Activated CD4-positive, alpha-beta T cell treated with anti-CD3 and anti-CD28 coated beads, Interleukin-2, amount 50 U/mL, for 16 hours (primary cell): ENCODE results near the gene FAM78B.

Experiments
- DNase-seq: peaks from one replicate; pipeline ENCODE4 v3.0.0-alpha.2; 2020

Gene FAM78B

DNA sequence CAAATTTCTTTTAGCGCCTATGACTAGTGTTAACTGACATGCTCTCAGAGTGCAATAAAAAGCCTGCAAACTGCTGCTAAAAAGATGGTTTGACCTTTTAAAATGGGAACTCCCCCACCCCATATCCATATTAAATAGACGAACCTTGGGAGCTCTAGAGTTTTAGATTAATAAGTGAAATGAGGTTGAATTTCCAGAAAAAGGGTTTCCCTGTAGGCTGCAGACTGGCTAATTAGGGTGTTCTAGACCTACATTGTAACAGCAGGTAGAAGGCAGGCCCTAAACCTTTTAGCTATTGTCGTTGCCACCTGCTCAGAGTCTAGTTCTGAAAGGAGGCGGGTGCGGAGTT lies 2.2 kb downstream of the FAM78B start:
- no peak for DNase-seq

DNA sequence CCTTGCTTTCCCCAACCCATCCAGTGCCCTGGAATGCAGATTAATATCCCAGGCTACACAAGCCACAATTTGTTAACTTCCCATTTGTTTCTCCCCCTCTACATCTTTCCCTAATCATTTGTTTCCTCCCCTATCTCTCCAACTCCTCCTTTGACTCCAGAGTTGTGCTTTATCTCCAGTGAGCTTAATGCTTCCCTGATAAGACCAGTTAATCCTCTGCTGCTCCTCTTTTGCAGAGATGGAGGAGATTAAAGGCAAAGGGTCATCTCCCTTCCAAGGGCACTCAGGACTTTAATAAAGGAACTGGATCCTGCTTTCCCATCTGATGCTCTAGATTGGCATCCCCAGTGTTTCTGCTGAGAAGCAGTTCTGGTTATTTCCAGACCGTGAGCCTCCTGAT lies 7.1 kb downstream of the FAM78B start:
- DNase-seq = no peak

DNA sequence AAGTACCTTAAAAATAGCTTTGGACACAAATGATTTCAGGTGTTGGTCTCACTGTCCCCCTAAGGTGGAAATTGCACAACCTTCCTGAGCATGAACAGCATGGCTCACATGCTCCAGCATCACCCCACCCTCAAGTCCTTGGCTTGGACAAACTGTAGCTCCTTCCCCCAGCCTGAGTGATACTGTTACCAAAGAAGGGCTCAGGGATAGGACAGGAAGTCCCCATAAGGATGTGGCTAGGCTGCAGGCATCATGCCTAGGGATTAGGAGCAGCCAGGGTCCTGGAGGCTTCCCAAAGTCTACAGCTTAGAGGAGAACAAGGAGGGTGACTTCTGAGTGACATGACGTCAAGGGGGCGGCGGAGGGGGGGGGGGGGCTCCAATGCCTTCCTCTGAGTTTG lies 10.1 kb downstream of the FAM78B start:
- no peak for DNase-seq

DNA sequence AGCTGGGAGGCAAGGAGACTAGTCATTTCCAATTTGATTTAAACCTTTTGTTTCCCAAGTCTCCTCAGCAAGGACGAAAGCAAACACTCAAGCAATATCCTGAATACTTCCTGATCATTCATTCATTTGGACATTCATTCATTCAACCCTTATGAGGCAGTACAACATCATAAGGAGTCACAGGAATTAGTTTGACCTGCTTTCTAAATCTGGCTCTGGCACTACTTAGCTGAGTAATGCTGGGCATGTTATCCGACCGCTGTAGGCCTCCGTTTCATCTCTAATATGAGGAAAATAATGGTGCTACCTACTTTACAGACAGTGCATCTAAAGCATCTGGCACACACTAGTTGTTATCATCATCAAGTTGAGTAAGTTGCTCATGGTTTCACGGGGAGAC lies 11.7 kb downstream of the FAM78B start:
- no peak for DNase-seq

- no peak for DNase-seq
These were observed 13.1 kb downstream of the FAM78B start for GRCh38 chr1:166153525-166154314.

DNA sequence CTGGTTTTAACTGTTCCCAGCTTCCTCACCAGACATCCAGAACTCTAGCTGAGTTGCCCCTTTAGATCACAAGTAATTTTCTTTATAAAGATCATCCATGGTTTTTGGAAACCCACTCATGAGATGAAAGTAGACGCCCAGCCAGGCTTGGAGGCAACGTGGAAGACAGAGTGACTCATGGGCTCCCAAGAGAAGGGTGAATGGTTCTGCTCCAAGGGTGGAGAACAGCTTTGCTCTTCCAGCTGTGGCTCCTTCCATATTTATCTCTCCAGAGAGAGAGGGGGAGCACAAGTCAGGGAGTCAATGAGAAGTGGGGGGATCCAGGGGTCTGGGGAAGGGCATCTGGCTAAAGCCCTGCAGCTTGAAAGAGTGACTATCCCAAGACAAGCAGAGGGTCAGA lies 13.8 kb downstream of the FAM78B start:
- DNase-seq = no peak

- no peak for DNase-seq
These were observed 15.0 kb downstream of the FAM78B start for GRCh38 chr1:166151804-166152203.

DNA sequence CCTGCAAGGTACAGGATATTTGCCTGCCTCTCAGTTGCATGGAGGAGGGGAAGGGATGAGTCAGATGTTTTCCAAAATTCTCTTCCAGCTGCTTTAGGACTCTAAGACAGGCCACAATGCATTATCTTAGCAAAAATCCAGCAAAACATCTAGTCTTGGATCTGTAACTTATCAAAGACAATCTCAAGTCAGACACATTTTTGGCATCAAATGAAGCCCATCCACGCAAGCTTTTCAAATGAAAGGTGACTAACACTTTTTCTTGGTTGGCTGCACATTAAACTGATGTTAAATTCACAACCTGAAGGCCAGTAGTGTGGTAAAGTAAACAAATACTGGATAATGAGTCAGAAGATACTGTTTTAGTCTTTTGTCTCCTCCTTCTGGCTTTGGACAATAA lies 21.3 kb downstream of the FAM78B start:
- no peak for DNase-seq

GRCh38 chr1:166141969-166142368 lies 24.8 kb downstream of the FAM78B start:
- no peak for DNase-seq

DNA sequence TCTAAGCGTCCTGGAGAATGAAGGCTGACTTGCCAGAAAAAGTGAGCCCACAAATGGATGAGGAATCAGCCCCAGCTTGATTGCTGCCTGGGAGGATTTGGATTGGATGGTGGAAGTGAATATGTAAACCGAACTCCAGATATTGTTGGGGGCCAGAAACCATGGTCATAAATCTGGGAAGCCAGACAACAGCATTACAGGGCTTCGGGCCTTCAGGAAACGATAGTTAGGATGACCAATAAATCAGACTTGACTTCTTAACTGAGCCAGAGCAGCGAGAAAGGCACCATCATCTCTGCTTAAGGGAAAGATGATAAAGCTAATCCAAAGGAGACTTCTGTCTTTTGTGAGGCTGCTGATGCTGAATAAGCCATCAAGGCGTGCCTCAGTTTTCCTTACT lies 26.6 kb downstream of the FAM78B start:
- no peak for DNase-seq

DNA sequence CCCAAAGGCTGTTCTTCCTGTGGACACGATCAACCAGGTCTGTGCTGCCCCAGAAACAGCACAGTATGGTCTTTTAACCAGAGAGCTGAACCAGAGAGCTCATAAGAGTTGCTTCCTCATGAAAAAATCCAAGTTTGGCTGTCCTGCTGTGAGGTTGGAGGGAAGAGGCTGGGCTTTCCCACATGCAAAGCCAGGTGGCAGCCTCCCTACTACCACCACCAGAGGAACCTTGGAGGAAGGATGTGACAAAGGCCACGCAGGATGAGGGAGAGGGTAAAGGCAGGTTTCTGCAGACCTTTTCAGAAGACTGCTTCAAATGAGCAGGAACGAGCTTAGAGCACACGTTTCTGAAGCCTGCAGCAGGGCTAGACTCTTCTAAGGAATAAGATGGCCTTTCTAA lies 27.1 kb downstream of the FAM78B start:
- no peak for DNase-seq

DNA sequence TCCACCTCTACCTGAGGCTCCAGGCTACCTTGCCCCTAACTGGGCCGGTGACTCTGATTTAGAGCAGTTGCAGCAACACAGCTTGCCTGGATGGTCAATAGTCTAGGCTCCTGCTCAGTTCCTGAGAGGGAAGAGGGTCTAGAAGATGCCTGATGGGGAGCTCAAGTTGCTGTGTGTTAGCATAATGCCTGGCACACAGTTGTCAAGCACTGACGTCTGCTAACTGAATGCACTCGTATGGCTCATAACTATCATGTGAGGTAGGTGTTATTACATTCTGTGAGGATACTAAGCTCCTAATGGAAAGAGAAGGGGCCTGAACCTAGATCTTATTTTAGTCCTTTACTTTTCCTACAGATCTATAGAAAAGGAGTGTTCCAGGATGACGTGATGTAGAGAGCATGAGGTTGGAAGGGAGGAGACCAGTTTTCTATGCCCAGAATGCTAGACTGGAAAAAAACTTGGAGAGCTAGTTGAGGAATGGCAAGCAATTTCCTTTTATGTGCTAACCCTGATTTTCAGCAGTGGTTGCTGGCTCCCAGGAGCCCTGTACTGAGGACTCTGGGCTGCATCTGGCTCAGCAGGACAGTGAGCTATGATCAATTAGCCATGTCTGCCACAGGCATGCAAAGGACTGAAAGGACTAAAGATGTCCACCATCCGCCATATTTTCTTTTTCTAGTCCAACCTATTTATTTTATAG lies 30.0 kb downstream of the FAM78B start:
- DNase-seq = no peak

GRCh38 chr1:166136222-166136621 lies 30.6 kb downstream of the FAM78B start:
- DNase-seq = no peak

DNA sequence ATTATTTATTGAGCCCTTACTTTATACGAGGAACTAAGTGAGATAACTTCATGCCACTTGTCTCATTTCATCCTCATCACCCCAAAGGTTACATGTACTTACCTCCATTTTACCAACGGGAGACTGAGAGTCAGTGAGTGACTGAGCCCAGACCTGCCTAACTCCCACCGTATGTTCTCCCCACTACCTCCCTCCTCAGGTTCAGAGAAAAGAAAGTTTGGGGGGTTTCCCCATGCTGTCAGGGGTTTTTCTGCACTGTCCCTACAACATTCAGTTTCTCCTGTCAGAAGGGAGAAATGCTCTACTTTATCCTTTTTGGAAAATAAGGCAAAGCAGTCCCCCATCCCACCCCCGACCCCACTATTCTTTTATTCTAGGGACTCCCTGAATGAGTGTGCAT lies 32.9 kb downstream of the FAM78B start:
- no peak for DNase-seq

DNA sequence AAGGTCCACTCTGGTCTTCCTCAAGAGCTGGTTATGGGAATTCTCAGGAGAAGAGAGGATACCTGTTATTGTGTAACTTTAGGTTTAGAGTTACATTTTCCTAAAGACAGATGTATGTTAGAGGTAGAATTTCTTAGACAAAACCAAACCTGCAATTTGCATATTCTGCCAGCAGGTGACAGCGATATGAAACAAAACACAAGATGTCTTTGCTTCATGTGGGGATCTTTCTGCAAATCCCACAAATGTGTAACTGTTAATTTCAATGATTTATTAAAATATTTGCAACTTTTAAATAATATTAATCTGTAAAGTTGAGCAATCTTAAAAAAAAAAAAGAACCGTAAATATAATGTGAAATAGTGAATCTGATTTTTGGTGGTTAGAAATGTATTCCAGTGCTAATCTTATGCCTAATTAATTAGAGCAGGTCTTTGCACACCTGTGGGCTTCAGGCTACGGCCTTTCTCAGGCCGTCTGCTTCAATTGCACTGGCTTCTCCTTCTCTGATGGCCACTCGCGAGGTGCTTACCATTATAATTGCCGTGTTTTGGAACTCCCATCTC lies 33.4 kb downstream of the FAM78B start:
- DNase-seq = peak; percentile 6

- no peak for DNase-seq
These were observed 34.3 kb downstream of the FAM78B start for GRCh38 chr1:166132496-166132895.

GRCh38 chr1:166129006-166129405 lies 37.8 kb downstream of the FAM78B start:
- no peak for DNase-seq

DNA sequence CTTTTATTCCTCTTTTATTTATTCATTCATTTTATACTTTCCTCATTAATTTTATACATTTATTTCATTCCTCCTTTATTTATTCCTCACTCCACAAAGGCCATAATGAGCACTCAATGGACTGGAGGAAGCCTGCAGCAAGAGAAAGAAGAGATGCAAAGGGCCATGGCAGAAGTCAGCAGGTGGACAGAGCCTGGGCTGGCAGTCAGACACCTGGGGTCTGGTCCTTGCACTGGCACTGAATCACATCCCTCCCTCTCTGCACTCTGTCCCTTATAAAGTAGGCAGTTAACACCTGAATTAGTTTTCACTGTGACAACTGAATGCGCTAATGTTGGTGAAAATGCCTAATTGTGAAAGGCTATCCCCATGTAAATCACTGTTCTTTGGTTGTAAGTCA lies 38.6 kb downstream of the FAM78B start:
- DNase-seq = no peak

DNA sequence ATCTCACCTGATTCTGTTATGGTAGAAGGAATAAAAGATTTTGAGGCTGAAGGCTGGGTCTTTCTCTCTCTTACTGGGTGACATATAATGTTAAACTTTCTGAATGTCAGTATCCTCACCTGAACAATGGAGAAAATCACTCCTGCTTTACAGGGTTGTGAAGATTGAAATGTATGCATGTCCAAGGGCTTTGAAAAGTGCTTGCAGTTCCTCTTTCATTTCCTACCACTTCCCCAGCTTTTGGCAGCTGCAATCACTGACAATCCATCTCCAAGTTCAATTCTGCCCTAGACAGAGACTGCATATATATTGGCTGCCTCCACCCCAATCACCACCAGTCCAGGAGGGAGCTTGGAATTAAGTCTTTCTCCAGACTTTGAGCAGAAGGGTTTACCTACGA lies 39.8 kb downstream of the FAM78B start:
- DNase-seq = no peak

DNA sequence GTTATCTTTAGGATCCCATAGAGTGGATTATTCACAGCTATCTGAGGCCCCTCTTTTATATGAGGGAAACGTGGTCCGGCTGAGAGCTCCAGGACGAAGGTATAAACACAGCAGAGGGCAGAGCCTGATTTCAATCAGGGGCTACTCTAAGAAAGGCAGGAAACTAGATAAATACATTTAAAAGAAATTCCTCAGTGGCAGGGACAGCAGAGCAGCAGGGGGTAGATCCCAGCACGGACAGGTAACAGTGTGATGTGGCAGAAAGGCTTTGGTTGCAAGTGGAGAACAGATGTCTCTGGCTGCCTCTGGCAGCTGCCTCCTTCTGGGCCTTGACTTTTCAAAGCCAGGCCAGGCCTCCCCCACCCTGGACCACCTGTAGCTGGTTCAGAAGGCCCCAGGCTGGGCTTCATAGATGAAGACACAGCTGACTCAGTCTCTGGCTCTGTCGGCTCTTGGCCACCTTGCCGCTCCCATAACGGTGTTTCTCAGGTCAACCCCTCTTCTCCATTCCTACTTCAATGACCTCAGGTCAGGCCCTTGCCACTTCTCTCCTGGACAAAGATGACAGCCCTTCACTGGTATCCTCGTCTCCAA lies 43.8 kb downstream of the FAM78B start:
- DNase-seq = no peak

- no peak for DNase-seq
These were observed 45.8 kb downstream of the FAM78B start for GRCh38 chr1:166121010-166121409.

- no peak for DNase-seq
These were observed 46.5 kb downstream of the FAM78B start for GRCh38 chr1:166120281-166120680.

GRCh38 chr1:166119471-166119965 lies 47.3 kb downstream of the FAM78B start:
- DNase-seq = no peak

DNA sequence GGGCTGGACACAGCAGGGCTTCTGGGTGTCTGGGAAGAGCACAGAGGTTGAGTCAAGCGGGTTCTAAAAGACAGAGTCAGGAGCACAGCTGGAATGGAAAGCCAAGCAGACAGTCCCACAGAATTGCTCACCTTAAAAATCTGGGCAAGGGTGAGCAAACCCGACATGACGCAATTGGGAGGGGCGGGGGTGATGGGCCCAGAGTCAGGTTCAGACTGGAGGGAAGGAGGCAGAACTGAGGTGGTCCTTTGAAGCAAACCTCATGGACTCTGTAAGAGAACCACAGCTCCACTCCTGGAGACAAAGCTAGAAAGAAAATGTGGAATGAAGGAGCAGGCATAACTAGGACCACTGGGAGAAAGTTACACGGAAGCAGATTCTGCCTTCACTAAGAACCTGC lies 49.0 kb downstream of the FAM78B start:
- no peak for DNase-seq
